T-helper 1 cell treated with Interleukin-12 subunit alpha and Interleukin-12 subunit beta and Interleukin-4 antibody, amounts not matched to agents 30 μg/mL and 1 μg/mL, for 36 hours (primary cell): ENCODE results near the gene CTNS.
A peak's percentile ranks its signal among the peaks of the same experiment; 100 is the strongest.

Experiments used
- H3K27ac Mint-ChIP-seq: one replicate; pipeline ENCODE4 v1.8.0; 2021; ENCODE audit warnings: mild to moderate bottlenecking, mixed read lengths
- H3K27me3 Mint-ChIP-seq: one replicate; pipeline ENCODE4 v1.8.0; 2021; ENCODE audit warnings: low read depth, mixed read lengths
- H3K36me3 Mint-ChIP-seq: one replicate; pipeline ENCODE4 v1.8.0; 2021; ENCODE audit warnings: low read depth, mixed read lengths
- H3K4me1 Mint-ChIP-seq: one replicate; pipeline ENCODE4 v1.8.0; 2021; ENCODE audit warnings: low read depth, mixed read lengths
- H3K4me3 Mint-ChIP-seq: one replicate; pipeline ENCODE4 v1.8.0; 2021; ENCODE audit warnings: mild to moderate bottlenecking, moderate library complexity, mixed read lengths
- H3K9me3 Mint-ChIP-seq: one replicate; pipeline ENCODE4 v1.8.0; 2021; ENCODE audit warnings: mixed read lengths

CTNS gene

GRCh38 chr17:3679531-3680126, 43.1 kb downstream of the CTNS start:
- peaks cover 24% of the 10 kb centered on the region for H3K4me1 Mint-ChIP-seq
- peak overlapping the region; percentile 57 for H3K27ac Mint-ChIP-seq

GRCh38 chr17:3681057-3681456, 44.5 kb downstream of the CTNS start:
- no peaks in the 10 kb centered on the region for H3K9me3 Mint-ChIP-seq
- no peak overlapping the region for H3K27ac Mint-ChIP-seq
- H3K36me3 Mint-ChIP-seq = peaks cover 37% of the 10 kb centered on the region
- no peaks in the 10 kb centered on the region for H3K27me3 Mint-ChIP-seq
- peaks cover 26% of the 10 kb centered on the region for H3K4me1 Mint-ChIP-seq
- H3K4me3 Mint-ChIP-seq = no peak overlapping the region

More at GRCh38 chr17:3679531-3680126, 43.1 kb downstream of the CTNS start:
- no peaks in the 10 kb centered on the region for H3K27me3 Mint-ChIP-seq
- H3K36me3 Mint-ChIP-seq = peaks cover 42% of the 10 kb centered on the region
- H3K4me3 Mint-ChIP-seq = no peak overlapping the region
- no peaks in the 10 kb centered on the region for H3K9me3 Mint-ChIP-seq

DNA sequence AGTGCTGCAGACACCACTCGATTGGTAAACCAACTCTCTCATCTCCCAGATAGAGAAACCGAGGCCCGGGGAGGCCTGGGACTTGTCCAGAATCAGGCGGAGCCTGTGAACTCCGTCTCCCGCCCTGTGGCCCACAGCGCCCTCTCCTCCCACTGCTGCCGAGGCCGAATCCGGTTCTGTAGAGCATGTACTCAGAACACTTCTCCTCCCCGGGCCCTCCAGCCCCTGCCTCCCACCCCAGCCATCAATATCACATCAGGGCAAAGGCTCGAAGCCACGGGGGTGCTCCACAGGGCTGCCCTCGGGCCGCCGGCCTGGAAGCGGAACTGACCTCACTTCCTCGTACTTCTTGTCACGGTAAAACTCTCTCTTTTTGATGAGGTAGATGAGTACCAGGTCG, 45.0 kb downstream of the CTNS start:
- H3K36me3 Mint-ChIP-seq = peaks cover 34% of the 10 kb centered on the region

DNA sequence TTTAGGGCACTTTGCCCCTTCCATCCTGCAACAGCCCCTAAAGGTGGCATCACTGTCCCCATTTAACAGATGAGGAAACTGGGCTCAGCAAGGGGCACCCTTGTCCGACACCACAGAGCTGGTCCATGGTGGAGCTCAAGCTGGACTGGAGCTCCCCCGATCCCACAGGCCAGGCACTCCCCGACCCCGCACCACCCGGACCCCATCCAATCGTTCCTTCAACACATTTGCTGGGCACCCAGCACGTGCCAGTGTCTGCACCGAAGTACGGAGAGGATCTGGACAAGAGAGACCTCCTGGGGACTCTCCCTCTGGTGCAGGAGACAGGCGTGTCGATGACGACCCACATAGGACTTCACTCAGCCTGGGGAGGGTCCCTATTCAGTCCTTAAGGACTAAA, 45.5 kb downstream of the CTNS start:
- Mint-ChIP-seq H3K27ac (peak overlapping the region; percentile 65), H3K4me1 (peaks cover 26% of the 10 kb centered on the region), H3K27me3 (no peaks in the 10 kb centered on the region), H3K9me3 (no peaks in the 10 kb centered on the region), H3K4me3 (no peak overlapping the region), H3K36me3 (peaks cover 34% of the 10 kb centered on the region)

More for the DNA sequence above, 45.0 kb downstream of the CTNS start:
- H3K4me1 Mint-ChIP-seq = peaks cover 26% of the 10 kb centered on the region
- H3K9me3 Mint-ChIP-seq = no peaks in the 10 kb centered on the region
- H3K4me3 Mint-ChIP-seq = no peak overlapping the region
- no peaks in the 10 kb centered on the region for H3K27me3 Mint-ChIP-seq
- H3K27ac Mint-ChIP-seq = peak overlapping the region; percentile 65

DNA sequence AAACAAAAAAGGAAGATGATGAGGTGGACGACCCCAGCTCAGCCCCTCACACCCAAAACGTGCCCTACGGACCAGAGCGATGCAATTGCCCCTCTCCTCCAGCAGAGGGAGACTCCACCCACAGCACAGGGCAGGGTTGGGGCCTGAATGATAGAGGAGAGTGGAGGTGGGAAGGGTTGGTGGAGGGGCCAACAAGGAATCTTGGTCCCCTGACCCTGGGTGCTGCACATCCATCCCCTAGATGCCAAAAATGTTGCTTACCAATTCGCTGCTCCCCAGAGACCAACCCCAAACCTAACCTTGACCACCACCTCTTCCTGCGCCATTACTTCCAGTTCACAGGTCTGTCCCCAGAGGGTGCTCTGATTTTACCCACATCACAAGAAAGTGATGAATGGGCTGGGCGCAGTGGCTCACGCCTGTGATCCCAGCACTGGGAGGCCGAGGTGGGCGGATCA, 46.5 kb downstream of the CTNS start:
- H3K4me1 Mint-ChIP-seq = peaks cover 26% of the 10 kb centered on the region
- H3K9me3 Mint-ChIP-seq = no peaks in the 10 kb centered on the region
- no peak overlapping the region for H3K4me3 Mint-ChIP-seq
- H3K27ac Mint-ChIP-seq = peak overlapping the region; percentile 45
- no peaks in the 10 kb centered on the region for H3K27me3 Mint-ChIP-seq
- H3K36me3 Mint-ChIP-seq = peaks cover 29% of the 10 kb centered on the region

GRCh38 chr17:3685174-3685573, 48.6 kb downstream of the CTNS start:
- Mint-ChIP-seq H3K27me3 (no peaks in the 10 kb centered on the region), H3K4me3 (no peak overlapping the region), H3K9me3 (no peaks in the 10 kb centered on the region), H3K36me3 (peaks cover 34% of the 10 kb centered on the region), H3K27ac (no peak overlapping the region), H3K4me1 (peaks cover 32% of the 10 kb centered on the region)

- no peaks in the 10 kb centered on the region for H3K9me3 Mint-ChIP-seq
- H3K27ac Mint-ChIP-seq = no peak overlapping the region
- peaks cover 32% of the 10 kb centered on the region for H3K36me3 Mint-ChIP-seq
- no peaks in the 10 kb centered on the region for H3K27me3 Mint-ChIP-seq
- H3K4me3 Mint-ChIP-seq = no peak overlapping the region
- H3K4me1 Mint-ChIP-seq = peaks cover 33% of the 10 kb centered on the region
Measured at GRCh38 chr17:3688027-3688553, 51.5 kb downstream of the CTNS start.

DNA sequence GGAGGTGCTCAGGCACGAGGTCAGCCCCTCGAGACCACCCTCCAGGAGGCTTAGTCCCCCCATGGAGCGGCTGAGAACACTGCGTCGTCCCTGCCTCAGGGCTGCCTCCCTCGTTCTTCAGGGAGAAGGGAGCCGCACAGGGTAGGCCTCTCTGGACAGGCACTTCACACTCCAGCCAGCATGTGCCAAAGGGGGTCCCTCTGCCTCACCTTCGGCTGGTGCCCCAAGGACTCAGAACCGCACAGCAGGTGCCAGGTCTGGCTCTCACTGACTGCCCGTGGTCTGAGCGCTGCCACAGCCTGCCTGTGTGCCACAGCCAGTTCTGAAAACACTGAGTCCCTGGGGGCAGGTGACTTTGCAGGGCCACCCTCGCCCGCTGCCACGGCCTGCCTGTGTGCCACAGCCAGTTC, 52.3 kb downstream of the CTNS start:
- Mint-ChIP-seq H3K4me1 (peaks cover 31% of the 10 kb centered on the region), H3K27me3 (no peaks in the 10 kb centered on the region), H3K27ac (no peak overlapping the region), H3K4me3 (no peak overlapping the region), H3K36me3 (peaks cover 35% of the 10 kb centered on the region), H3K9me3 (no peaks in the 10 kb centered on the region)

DNA sequence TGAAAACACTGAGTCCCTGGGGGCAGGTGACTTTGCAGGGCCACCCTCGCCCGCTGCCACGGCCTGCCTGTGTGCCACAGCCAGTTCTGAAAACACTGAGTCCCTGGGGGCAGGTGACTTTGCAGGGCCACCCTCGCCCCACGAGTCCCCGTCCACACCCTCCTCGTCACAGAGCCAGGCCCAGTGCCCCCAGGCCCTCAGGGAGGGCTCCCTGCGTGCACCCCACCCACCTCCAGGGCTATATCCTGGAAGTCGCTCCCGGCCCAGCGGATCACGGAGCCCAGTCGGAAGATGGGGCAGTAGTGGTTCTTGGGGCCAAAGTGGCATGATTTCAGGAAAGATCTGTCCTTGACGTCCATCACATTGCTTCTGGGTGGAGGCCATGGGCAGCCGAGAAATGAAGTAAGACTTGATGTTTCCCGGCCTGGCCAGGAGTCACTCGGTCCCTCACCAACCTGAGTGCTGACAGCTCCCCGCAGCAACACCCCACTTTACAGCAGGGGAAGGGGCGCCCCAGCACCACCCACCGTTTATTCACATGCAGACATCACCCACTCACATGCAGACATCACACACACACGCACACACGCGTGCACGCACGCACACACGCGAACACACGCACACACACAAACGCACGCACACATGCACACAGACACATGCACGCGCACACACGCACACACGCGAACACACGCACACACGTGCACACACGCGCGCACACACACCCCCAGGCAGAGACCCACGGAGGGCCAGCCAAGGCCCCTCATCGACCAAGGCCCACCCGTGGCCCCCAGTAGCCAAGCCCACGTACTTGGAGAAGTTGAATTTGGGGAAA, 52.9 kb downstream of the CTNS start:
- Mint-ChIP-seq H3K27me3 (no peaks in the 10 kb centered on the region), H3K9me3 (no peaks in the 10 kb centered on the region), H3K4me3 (no peak overlapping the region)

GRCh38 chr17:3690094-3690715, 53.6 kb downstream of the CTNS start:
- H3K4me1 Mint-ChIP-seq = peaks cover 33% of the 10 kb centered on the region
- no peak overlapping the region for H3K27ac Mint-ChIP-seq
- H3K4me3 Mint-ChIP-seq = no peak overlapping the region
- peaks cover 36% of the 10 kb centered on the region for H3K36me3 Mint-ChIP-seq
- no peaks in the 10 kb centered on the region for H3K27me3 Mint-ChIP-seq
- no peaks in the 10 kb centered on the region for H3K9me3 Mint-ChIP-seq

More for the DNA sequence above, 52.9 kb downstream of the CTNS start:
- Mint-ChIP-seq H3K4me1 (peaks cover 32% of the 10 kb centered on the region), H3K27ac (no peak overlapping the region), H3K36me3 (peaks cover 34% of the 10 kb centered on the region)

DNA sequence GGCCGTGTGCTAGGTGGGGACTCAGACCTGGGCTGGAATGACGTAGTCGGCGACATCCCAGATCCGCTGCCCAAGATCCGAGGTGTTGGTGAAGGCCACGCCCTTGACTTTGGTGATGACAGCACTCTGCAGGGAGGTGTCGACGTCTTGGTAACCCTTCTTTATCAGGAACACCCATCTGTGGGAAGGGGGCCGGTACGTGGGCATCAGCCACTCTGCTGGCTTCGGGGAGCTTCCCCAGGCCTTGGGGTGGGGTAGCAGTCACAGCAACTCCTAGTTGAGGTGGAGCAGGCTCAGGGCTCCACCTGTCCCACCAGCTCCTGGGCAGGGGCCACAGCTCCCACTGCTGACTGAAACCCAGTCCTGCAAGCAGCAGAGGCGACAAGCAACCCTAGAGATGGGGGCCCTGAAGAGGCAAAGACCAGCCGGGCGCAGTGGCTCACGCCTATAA, 55.1 kb downstream of the CTNS start:
- Mint-ChIP-seq H3K4me1 (peaks cover 35% of the 10 kb centered on the region), H3K9me3 (no peaks in the 10 kb centered on the region), H3K4me3 (no peak overlapping the region), H3K27me3 (no peaks in the 10 kb centered on the region), H3K27ac (no peak overlapping the region), H3K36me3 (peaks cover 38% of the 10 kb centered on the region)

DNA sequence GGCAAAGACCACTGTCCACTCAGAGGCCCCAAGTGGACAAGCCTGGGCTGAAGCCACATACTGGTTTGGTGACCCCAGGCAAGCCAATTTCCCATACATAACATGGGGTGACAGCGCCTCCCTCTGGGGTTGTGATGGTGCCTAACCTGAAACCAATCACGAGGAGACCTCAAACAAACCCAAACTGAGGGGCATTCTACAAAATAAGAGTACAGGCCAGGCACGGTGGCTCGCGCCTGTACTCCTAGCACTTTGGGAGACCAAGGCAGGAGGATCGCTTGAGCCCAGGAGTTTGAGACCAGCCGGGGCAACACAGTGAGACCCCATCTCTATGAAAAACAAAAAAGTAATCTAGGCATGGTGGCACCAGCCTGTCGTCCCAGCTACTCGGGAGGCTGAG, 55.8 kb downstream of the CTNS start:
- Mint-ChIP-seq H3K4me3 (peak overlapping the region; percentile 68), H3K27me3 (no peaks in the 10 kb centered on the region), H3K9me3 (no peaks in the 10 kb centered on the region), H3K36me3 (peaks cover 38% of the 10 kb centered on the region), H3K27ac (no peak overlapping the region), H3K4me1 (peaks cover 37% of the 10 kb centered on the region)

- Mint-ChIP-seq H3K4me1 (peaks cover 41% of the 10 kb centered on the region), H3K4me3 (peak overlapping the region; percentile 68), H3K9me3 (peaks cover 7% of the 10 kb centered on the region), H3K27ac (peak overlapping the region; percentile 62), H3K27me3 (no peaks in the 10 kb centered on the region), H3K36me3 (peaks cover 35% of the 10 kb centered on the region)
Measured at GRCh38 chr17:3693141-3693540, 56.6 kb downstream of the CTNS start.

GRCh38 chr17:3693829-3694231, 57.3 kb downstream of the CTNS start:
- Mint-ChIP-seq H3K27ac (peak overlapping the region; percentile 83), H3K4me1 (peaks cover 39% of the 10 kb centered on the region), H3K9me3 (peaks cover 7% of the 10 kb centered on the region), H3K36me3 (peaks cover 33% of the 10 kb centered on the region), H3K27me3 (no peaks in the 10 kb centered on the region), H3K4me3 (peak overlapping the region; percentile 97)
